GM06990 (cell line): ENCODE measurements around the gene FUT4.

Experiments used
- DNase-seq: peaks from one replicate; pipeline ENCODE4 v3.0.0-alpha.2; 2011; ENCODE audit not compliant: insufficient read length; ENCODE audit errors: extremely low read depth
- H3K27me3 ChIP-seq: replicated peaks from 2 replicates; pipeline ENCODE4 v1.6.0; 2011; ENCODE audit warnings: low read length; ENCODE audit not compliant: control insufficient read depth, insufficient read depth
- H3K36me3 ChIP-seq: 2 replicates; pipeline ENCODE4 v1.5.1; 2011; ENCODE audit warnings: low read length; ENCODE audit not compliant: control insufficient read depth, insufficient read depth
- H3K4me3 ChIP-seq: replicated peaks from 2 replicates; pipeline ENCODE4 v1.5.1; 2011; ENCODE audit warnings: low read depth, mild to moderate bottlenecking, control low read depth, low read length
- TF ChIP-seq, protein P1 (sequence below): IDR thresholded peaks from 2 replicates; pipeline ENCODE4 v1.5.1; 2011; ENCODE audit warnings: low read length, control low read depth, mild to moderate bottlenecking, inconsistent platforms; ENCODE audit not compliant: insufficient read depth, poor library complexity, severe bottlenecking

FUT4 gene

DNA sequence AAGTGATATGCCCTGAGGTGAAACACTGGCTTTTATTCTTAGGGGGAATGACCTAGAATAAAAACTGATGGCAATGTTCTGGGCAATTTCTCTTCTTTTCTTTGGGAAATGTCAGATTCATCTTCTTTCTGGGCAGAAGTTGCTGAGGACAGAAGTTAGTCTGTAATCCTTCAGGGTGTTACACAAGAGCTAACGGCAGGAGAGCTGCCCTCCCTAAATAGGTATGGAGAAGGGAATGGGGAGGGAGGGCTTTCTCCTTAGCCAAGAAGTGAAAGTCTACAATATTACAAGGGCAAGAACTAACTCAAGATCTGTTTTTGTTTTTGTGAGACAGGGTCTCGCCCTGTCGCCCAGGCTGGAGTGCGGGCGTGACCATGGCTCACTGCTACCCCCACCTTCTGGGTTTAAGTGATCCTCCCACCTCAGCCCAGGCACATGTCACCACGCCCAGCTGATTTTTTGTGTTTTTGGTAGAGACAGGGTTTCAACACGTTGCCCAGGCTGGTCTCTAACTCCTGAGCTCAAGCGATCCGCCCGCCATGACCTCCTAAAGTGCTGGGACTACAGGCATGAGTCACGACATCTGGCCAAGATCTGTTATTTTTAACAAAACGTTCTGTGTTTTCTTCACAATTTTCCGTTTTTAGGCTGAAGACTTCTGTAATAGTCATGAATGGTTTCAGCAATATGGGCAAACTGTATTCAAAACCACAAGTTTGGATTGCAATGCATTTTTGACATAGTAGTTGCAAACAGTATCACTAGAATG is 30.7 kb downstream of the FUT4 start:
- Histone ChIP-seq H3K36me3 (no peaks in the 10 kb centered on the region), H3K27me3 (no peaks in the 10 kb centered on the region), H3K4me3 (no peak overlapping the region)
- DNase-seq: no peak
- TF ChIP-seq, protein P1, sequence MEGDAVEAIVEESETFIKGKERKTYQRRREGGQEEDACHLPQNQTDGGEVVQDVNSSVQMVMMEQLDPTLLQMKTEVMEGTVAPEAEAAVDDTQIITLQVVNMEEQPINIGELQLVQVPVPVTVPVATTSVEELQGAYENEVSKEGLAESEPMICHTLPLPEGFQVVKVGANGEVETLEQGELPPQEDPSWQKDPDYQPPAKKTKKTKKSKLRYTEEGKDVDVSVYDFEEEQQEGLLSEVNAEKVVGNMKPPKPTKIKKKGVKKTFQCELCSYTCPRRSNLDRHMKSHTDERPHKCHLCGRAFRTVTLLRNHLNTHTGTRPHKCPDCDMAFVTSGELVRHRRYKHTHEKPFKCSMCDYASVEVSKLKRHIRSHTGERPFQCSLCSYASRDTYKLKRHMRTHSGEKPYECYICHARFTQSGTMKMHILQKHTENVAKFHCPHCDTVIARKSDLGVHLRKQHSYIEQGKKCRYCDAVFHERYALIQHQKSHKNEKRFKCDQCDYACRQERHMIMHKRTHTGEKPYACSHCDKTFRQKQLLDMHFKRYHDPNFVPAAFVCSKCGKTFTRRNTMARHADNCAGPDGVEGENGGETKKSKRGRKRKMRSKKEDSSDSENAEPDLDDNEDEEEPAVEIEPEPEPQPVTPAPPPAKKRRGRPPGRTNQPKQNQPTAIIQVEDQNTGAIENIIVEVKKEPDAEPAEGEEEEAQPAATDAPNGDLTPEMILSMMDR: no peak

DNA sequence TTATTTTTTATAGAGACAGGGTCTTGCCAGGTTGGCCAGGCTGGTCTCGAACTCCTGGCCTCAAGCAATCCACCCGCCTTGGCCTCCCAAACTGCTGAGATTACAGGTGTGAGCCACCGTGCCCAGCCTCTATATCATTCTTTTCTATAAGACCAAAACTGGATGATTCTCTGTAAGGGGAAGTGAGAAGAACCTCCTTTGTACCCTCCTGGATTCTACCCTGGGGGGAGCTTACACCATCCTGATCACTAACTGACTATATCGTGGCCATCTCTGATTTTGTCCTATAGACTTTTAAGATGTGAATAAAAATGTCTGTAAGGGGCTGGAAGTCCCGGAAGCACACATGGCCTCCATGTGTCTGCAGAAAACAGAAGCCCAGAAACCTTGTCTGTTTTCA is 32.6 kb downstream of the FUT4 start:
- H3K27me3 ChIP-seq: no peaks in the 10 kb centered on the region
- TF ChIP-seq, protein P1: no peak
- H3K4me3 ChIP-seq: no peak overlapping the region
- H3K36me3 ChIP-seq: no peaks in the 10 kb centered on the region
- DNase-seq: no peak

DNA sequence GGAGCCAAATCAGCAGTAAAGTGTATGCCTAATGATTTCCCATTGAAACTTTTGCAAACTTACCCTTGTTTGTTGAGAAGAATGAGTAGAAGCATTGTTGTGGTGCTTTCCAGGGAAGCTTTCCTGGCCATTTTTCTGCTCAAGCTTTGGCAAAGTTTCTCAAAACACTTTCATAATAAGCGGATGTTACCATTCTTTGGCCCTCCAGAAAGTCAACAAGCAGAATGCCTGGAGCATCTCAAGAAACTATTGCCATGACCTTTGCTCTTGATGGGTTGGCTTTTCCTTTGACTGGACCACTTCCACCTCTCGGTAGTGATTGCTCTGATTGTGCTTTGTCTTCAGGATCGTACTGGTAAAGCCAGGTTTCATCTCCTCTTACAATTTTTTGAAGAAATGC is 34.1 kb downstream of the FUT4 start:
- TF ChIP-seq, protein P1: no peak
- no peak for DNase-seq
- H3K27me3 ChIP-seq: no peaks in the 10 kb centered on the region
- H3K36me3 ChIP-seq: no peaks in the 10 kb centered on the region
- no peak overlapping the region for H3K4me3 ChIP-seq

DNA sequence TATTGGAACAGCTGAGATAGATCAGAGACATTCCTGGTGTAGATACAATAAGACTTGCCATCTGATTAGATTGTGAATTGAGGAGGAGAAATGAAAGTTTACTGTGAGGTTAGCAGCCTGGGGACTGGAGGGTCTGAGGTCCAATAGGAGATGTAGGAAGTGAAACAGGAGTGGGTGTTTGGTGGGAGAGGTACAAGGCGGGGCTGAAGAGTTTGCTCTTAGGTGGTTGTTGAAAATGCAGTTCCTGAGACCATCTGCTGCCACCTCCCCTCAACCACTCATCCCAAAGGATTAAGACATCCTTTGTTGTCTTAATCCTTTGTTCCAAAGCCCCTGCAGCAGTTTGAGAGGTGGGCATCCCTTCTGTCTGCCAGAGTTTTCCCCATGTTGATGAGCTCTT is 38.2 kb downstream of the FUT4 start:
- TF ChIP-seq, protein P1: no peak
- H3K27me3 ChIP-seq: no peaks in the 10 kb centered on the region
- no peak overlapping the region; the same call in 1 of the 2 replicates for H3K4me3 ChIP-seq
- DNase-seq: no peak
- H3K36me3 ChIP-seq: no peaks in the 10 kb centered on the region

DNA sequence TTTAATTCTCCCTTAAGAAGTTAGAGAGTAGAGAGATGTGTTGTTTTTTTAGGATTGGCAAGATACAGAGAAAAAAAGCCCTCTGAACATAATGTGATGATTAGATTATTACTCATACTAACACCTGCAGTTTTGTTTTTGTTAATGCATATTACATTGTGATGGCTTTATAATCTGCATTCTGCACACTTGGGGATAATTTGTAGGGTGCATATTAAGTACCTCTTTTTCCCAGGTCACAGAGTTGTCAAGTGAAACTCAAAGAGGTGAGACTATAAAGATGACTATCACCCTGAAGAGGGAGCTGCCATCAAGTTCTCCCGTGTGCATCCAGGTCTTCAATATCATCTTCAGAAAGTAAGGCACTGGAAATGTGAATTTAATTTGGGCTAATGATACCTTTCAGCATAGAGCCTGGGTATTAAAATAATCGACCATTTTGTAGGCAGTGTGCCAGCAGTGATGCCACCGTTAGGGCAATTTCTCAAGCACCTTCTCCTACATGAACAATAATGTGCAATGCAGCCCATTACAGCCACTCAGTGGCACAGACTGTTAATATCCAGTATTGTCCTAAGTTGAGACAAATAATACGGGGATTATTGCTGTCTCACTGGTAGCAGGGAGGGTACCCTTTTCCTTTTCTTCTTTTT is 39.6 kb downstream of the FUT4 start:
- no peak for DNase-seq

More for the DNA sequence above, 39.6 kb downstream of the FUT4 start:
- peak overlapping the region; percentile 43 for H3K4me3 ChIP-seq
- H3K36me3 ChIP-seq: no peaks in the 10 kb centered on the region
- TF ChIP-seq, protein P1: no peak
- no peaks in the 10 kb centered on the region for H3K27me3 ChIP-seq
